Measurements from ENCODE around the gene JCAD.

JCAD gene

DNA sequence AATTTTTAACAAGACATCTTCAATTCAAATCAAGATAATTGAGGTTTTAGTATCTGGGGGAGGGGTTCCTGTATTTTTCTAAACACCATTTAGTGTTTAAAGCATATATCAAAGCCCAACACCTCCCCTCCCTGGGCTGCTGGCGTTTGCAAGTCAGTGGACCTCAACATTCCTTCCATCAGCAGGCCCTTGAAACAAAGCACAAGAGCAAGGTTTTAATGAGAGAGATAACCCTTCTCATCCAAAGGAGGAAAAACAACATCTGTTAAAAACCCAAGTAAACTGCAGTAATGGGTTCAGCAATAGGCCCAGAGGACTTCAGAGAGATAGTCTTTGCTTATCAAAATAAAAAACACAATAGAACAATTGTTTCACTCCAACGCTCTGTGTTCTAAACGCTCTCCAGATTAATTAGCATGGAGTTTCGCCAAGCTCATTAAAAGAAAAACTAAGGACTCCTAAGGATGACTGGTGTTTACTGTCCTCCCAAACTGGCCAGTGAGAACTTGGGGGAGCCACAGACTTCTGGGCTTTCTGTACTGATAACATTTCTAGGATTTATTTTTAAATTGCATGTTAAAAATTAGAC, 2.5 kb downstream of the JCAD start:
- in situ Hi-C loops (cut with MboI; ENCODE audit: low sequenced_read_pairs, unreplicated experiment) = no loop called here
- TF ChIP-seq, protein P1, sequence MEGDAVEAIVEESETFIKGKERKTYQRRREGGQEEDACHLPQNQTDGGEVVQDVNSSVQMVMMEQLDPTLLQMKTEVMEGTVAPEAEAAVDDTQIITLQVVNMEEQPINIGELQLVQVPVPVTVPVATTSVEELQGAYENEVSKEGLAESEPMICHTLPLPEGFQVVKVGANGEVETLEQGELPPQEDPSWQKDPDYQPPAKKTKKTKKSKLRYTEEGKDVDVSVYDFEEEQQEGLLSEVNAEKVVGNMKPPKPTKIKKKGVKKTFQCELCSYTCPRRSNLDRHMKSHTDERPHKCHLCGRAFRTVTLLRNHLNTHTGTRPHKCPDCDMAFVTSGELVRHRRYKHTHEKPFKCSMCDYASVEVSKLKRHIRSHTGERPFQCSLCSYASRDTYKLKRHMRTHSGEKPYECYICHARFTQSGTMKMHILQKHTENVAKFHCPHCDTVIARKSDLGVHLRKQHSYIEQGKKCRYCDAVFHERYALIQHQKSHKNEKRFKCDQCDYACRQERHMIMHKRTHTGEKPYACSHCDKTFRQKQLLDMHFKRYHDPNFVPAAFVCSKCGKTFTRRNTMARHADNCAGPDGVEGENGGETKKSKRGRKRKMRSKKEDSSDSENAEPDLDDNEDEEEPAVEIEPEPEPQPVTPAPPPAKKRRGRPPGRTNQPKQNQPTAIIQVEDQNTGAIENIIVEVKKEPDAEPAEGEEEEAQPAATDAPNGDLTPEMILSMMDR (IDR thresholded peaks at IDR 0.05; ENCODE audit: borderline replicate concordance, control extremely low read depth, extremely low read depth, insufficient read depth, missing control alignments) = no peak

DNA sequence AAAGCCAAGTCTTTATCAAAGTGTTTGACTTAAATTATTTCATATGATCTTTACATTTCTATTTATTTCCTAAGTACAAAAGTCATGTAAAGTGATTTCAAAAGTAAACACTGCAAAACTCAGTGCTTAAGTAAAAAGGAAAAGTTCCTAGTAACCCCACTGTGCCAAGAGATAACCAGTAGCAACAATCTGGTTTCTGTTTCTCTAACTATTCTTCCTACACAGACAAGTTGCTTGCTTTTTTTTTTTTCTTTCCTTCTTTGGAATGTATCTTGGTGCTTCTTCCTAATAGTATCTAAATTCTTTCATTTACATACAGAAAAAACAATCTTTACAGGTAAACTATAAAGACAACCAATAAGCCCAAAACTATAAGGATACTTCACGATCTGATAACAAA, 3.1 kb downstream of the JCAD start:
- in situ Hi-C loops (cut with MboI; ENCODE audit: low sequenced_read_pairs, unreplicated experiment) = no loop called here
- TF ChIP-seq, protein P1 (IDR thresholded peaks at IDR 0.05; ENCODE audit: borderline replicate concordance, control extremely low read depth, extremely low read depth, insufficient read depth, missing control alignments) = no peak
- DNase-seq (ENCODE audit: low spot score) = no peak

More for the DNA sequence above, 2.5 kb downstream of the JCAD start:
- no peak for DNase-seq (ENCODE audit: low spot score)

DNA sequence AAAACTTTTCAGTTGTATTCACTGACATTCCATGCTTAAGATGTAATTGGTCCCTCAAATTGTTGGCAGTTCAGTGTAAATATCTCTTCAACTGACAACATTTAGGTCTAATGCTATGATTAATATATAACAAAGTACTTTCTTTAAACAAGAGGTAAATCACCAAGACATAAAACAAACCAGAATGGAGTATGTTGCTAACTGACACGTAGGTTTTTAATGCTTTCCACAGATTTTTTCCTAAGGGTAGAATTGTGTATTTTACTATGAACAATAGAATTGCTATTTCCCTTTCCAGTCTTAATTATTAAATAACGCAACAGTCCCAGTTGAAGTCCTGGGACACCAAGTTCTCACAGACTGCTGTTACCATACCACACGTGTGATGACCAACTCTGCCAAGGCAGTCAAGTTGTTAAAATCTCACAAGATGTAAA, 4.1 kb downstream of the JCAD start:
- TF ChIP-seq, protein P1 (IDR thresholded peaks at IDR 0.05; ENCODE audit: borderline replicate concordance, control extremely low read depth, extremely low read depth, insufficient read depth, missing control alignments) = no peak
- no peak for DNase-seq (ENCODE audit: low spot score)
- in situ Hi-C loops (cut with MboI; ENCODE audit: low sequenced_read_pairs, unreplicated experiment) = no loop called here

DNA sequence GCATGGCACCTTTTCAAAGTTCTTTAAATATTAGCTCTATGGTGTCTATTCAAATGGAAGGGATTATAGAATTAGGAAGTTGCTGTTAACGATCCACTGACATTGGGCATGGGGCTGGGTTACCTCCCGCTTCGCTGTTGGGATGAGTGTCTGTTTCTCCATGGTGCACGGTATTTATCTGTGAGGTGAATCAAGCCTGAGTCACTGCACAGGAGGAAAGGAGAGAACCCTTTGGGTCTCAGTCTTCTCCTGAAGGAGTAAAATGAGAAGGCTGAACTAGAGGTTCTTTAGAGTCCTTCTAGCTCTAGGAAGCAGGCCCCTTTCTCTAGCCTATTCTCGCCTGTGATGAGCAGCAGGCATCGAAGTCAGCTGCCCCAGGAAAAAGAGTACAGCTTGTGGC, 7.3 kb downstream of the JCAD start:
- in situ Hi-C loops (cut with MboI; ENCODE audit: low sequenced_read_pairs, unreplicated experiment) = no loop called here
- TF ChIP-seq, protein P1 (IDR thresholded peaks at IDR 0.05; ENCODE audit: borderline replicate concordance, control extremely low read depth, extremely low read depth, insufficient read depth, missing control alignments) = no peak
- no peak for DNase-seq (ENCODE audit: low spot score)

DNA sequence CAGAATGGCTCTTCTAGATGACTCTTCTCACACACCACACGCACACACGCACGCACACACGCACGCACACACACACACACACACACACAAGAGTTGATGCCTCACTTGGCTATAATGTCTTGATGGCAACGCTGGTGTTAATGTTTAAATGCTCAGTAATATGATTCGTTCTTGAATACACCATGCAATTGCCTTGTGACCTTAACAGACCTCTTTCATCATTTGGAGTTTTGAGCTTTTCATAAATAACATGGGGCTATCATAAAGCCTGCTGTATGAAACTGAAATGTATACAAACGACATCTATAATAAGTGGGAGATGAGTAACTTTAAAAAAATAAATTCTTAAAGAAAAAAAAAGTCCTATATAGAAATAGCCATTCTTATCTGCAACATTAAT, 8.2 kb downstream of the JCAD start:
- no peak for DNase-seq (ENCODE audit: low spot score)
- in situ Hi-C loops (cut with MboI; ENCODE audit: low sequenced_read_pairs, unreplicated experiment) = no loop called here
- TF ChIP-seq, protein P1 (IDR thresholded peaks at IDR 0.05; ENCODE audit: borderline replicate concordance, control extremely low read depth, extremely low read depth, insufficient read depth, missing control alignments) = no peak

DNA sequence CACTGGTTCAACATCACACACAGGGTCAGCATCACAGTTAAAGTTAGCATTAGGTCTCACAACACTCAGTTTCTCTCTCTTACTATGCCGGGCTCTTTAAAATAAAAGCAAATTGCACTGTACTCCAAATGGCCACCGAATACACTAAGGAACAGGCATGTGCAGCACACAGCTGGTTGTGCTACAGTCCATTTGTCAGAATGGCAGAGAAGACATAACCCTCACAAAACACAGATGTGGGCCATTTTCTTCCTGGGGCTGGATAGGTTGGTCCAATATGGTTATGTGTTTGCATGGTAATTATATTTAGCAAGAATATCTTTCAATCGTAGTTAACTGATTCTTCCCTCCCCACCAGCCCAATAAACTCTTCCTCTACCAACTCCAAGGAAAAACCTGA, 9.0 kb downstream of the JCAD start:
- no peak for DNase-seq (ENCODE audit: low spot score)
- in situ Hi-C loops (cut with MboI; ENCODE audit: low sequenced_read_pairs, unreplicated experiment) = no loop called here
- TF ChIP-seq, protein P1 (IDR thresholded peaks at IDR 0.05; ENCODE audit: borderline replicate concordance, control extremely low read depth, extremely low read depth, insufficient read depth, missing control alignments) = no peak

All from GM13976 (cell line).